Neural cell (in vitro differentiated cells): ENCODE data around the gene ARHGDIB.

Experiments used
- EP300 ChIP-seq: fragments of 450-650 bp; conservative IDR thresholded peaks from 2 replicates; pipeline ENCODE4 v1.6.1; 2014; ENCODE audit warnings: antibody characterized with exemption, mild to moderate bottlenecking, moderate library complexity; ENCODE audit not compliant: poor library complexity, severe bottlenecking
- EZH2 ChIP-seq: fragments of 200-600, 300-800 bp; shearing (Covaris generic), sonication (generic); IDR thresholded peaks from 2 replicates; pipeline ENCODE4 v1.6.1; 2014; ENCODE audit warnings: antibody characterized with exemption, low read length, borderline replicate concordance, mild to moderate bottlenecking; ENCODE audit not compliant: insufficient read depth, poor library complexity, severe bottlenecking
- RAD21 ChIP-seq: fragments of 450-650 bp; conservative IDR thresholded peaks from 2 replicates; pipeline ENCODE4 v1.6.1; 2014; ENCODE audit warnings: antibody characterized with exemption, mild to moderate bottlenecking, moderate library complexity
- TAF1 ChIP-seq: IDR thresholded peaks from 2 replicates; pipeline ENCODE4 v1.6.1; 2012; ENCODE audit warnings: low read depth
- TF ChIP-seq, protein P1 (sequence below): IDR thresholded peaks from 2 replicates; pipeline ENCODE4 v1.6.1; 2012; ENCODE audit warnings: borderline replicate concordance
- TF ChIP-seq, protein P2 (sequence below): fragments of 450-650 bp; IDR thresholded peaks from 2 replicates; pipeline ENCODE4 v1.5.1; 2014; ENCODE audit warnings: antibody characterized with exemption, mild to moderate bottlenecking, moderate library complexity; ENCODE audit not compliant: poor library complexity, severe bottlenecking

DNA sequence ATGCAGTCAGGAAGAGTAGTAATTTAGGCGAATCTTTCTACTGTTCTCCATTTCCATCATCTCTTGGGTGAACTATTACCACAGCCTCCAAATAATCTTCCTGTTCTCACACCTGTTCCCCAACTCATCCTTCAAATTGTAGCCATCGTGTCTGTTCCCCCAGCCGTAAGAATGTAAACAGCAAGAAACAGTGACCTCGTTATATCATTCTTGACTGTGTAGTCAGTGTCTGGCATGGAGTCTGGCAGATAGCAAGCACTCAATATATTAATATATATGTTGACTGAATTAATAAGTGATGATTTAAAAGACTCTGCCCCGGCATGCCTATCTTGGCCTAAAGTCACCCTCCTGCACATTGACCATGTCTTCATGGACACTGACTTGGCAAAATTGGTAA lies 31.7 kb upstream of the ARHGDIB start:
- TF ChIP-seq EZH2 (no peak), RAD21 (no peak), EP300 (no peak), TAF1 (no peak)
- TF ChIP-seq, protein P1, sequence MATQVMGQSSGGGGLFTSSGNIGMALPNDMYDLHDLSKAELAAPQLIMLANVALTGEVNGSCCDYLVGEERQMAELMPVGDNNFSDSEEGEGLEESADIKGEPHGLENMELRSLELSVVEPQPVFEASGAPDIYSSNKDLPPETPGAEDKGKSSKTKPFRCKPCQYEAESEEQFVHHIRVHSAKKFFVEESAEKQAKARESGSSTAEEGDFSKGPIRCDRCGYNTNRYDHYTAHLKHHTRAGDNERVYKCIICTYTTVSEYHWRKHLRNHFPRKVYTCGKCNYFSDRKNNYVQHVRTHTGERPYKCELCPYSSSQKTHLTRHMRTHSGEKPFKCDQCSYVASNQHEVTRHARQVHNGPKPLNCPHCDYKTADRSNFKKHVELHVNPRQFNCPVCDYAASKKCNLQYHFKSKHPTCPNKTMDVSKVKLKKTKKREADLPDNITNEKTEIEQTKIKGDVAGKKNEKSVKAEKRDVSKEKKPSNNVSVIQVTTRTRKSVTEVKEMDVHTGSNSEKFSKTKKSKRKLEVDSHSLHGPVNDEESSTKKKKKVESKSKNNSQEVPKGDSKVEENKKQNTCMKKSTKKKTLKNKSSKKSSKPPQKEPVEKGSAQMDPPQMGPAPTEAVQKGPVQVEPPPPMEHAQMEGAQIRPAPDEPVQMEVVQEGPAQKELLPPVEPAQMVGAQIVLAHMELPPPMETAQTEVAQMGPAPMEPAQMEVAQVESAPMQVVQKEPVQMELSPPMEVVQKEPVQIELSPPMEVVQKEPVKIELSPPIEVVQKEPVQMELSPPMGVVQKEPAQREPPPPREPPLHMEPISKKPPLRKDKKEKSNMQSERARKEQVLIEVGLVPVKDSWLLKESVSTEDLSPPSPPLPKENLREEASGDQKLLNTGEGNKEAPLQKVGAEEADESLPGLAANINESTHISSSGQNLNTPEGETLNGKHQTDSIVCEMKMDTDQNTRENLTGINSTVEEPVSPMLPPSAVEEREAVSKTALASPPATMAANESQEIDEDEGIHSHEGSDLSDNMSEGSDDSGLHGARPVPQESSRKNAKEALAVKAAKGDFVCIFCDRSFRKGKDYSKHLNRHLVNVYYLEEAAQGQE, result no peak
- TF ChIP-seq, protein P2, sequence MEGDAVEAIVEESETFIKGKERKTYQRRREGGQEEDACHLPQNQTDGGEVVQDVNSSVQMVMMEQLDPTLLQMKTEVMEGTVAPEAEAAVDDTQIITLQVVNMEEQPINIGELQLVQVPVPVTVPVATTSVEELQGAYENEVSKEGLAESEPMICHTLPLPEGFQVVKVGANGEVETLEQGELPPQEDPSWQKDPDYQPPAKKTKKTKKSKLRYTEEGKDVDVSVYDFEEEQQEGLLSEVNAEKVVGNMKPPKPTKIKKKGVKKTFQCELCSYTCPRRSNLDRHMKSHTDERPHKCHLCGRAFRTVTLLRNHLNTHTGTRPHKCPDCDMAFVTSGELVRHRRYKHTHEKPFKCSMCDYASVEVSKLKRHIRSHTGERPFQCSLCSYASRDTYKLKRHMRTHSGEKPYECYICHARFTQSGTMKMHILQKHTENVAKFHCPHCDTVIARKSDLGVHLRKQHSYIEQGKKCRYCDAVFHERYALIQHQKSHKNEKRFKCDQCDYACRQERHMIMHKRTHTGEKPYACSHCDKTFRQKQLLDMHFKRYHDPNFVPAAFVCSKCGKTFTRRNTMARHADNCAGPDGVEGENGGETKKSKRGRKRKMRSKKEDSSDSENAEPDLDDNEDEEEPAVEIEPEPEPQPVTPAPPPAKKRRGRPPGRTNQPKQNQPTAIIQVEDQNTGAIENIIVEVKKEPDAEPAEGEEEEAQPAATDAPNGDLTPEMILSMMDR, result no peak
